HL-60 (cell line): ENCODE data around the gene TTYH2.

Experiments
- GABPA ChIP-seq: IDR thresholded peaks from 2 replicates; pipeline ENCODE4 v1.6.1; 2012; ENCODE audit warnings: low read depth
- POLR2AphosphoS5 ChIP-seq: IDR thresholded peaks from 2 replicates; pipeline ENCODE4 v1.6.1; 2012; ENCODE audit warnings: low read depth
- SPI1 ChIP-seq: IDR thresholded peaks from 2 replicates; pipeline ENCODE4 v1.6.1; 2012; ENCODE audit warnings: low read depth, mild to moderate bottlenecking, borderline replicate concordance
- TF ChIP-seq, protein P1 (sequence below): IDR thresholded peaks from one replicate; pipeline ENCODE4 v1.5.1; 2011; ENCODE audit warnings: low read length, control low read depth, inconsistent platforms; ENCODE audit not compliant: insufficient read depth
- TF ChIP-seq, protein P2 (sequence below): IDR thresholded peaks from 2 replicates; pipeline ENCODE4 v1.6.1; 2012; ENCODE audit warnings: low read depth; ENCODE audit not compliant: insufficient replicate concordance

DNA sequence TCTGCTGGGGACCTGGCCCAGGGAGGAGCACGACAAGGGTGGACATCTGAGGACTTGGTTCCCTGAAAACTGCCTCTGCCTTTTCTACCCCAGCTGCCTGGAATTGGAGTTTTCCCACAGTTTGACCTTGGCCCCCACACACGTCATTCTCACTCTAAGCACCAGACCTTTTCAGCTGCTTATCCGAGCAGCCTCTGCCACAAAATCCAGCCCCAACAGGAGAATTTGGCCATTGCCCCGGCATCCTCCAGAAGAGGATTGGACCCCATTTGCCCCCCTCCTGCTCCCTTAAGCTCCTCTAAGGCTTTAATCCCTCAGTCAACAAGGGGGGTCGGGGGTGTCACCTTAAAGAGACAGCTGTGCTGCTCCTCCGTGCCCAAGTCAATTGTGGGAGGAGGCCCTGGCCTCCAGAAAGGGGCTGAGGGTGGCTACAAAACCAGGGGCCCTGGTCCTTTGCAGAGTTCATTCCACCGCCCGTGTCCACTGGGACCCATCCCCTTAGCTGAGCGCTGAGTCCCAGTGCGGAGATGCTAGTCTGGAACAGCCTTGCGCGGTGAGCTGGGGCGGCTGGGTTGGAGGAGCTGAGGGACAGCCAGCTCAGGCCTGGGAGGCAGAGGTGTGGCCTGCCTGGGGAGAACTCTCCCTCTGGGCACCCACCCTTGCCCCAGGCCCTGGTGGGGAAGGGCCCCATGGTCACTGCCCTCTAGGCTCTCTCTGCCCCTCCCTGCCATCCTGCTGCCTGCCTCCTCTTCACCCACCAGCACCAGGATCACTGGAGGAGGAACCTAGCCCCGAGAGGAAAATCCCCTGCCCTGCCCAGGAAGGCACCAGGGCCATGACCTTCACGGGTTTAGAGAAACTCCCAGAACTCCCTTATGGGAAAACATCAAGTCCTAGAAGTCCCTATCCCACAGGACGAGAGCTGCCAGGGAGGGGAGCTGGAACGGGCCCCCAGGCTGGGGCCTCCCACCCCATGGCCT, 18.8 kb downstream of the TTYH2 start:
- TF ChIP-seq GABPA: no peak
- TF ChIP-seq, protein P1, sequence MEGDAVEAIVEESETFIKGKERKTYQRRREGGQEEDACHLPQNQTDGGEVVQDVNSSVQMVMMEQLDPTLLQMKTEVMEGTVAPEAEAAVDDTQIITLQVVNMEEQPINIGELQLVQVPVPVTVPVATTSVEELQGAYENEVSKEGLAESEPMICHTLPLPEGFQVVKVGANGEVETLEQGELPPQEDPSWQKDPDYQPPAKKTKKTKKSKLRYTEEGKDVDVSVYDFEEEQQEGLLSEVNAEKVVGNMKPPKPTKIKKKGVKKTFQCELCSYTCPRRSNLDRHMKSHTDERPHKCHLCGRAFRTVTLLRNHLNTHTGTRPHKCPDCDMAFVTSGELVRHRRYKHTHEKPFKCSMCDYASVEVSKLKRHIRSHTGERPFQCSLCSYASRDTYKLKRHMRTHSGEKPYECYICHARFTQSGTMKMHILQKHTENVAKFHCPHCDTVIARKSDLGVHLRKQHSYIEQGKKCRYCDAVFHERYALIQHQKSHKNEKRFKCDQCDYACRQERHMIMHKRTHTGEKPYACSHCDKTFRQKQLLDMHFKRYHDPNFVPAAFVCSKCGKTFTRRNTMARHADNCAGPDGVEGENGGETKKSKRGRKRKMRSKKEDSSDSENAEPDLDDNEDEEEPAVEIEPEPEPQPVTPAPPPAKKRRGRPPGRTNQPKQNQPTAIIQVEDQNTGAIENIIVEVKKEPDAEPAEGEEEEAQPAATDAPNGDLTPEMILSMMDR: no peak
- no peak for TF ChIP-seq POLR2AphosphoS5
- TF ChIP-seq, protein P2, sequence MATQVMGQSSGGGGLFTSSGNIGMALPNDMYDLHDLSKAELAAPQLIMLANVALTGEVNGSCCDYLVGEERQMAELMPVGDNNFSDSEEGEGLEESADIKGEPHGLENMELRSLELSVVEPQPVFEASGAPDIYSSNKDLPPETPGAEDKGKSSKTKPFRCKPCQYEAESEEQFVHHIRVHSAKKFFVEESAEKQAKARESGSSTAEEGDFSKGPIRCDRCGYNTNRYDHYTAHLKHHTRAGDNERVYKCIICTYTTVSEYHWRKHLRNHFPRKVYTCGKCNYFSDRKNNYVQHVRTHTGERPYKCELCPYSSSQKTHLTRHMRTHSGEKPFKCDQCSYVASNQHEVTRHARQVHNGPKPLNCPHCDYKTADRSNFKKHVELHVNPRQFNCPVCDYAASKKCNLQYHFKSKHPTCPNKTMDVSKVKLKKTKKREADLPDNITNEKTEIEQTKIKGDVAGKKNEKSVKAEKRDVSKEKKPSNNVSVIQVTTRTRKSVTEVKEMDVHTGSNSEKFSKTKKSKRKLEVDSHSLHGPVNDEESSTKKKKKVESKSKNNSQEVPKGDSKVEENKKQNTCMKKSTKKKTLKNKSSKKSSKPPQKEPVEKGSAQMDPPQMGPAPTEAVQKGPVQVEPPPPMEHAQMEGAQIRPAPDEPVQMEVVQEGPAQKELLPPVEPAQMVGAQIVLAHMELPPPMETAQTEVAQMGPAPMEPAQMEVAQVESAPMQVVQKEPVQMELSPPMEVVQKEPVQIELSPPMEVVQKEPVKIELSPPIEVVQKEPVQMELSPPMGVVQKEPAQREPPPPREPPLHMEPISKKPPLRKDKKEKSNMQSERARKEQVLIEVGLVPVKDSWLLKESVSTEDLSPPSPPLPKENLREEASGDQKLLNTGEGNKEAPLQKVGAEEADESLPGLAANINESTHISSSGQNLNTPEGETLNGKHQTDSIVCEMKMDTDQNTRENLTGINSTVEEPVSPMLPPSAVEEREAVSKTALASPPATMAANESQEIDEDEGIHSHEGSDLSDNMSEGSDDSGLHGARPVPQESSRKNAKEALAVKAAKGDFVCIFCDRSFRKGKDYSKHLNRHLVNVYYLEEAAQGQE: no peak
- no peak for TF ChIP-seq SPI1
